ENCODE results near the gene ARL6.
A peak's percentile ranks its signal among the peaks of the same experiment; 100 is the strongest.
"Not testable (repeated sequence)": the region's sequence is repeated elsewhere in the genome, so short reads cannot be mapped to it uniquely, and the experiment has no call there.

ARL6 gene

DNA sequence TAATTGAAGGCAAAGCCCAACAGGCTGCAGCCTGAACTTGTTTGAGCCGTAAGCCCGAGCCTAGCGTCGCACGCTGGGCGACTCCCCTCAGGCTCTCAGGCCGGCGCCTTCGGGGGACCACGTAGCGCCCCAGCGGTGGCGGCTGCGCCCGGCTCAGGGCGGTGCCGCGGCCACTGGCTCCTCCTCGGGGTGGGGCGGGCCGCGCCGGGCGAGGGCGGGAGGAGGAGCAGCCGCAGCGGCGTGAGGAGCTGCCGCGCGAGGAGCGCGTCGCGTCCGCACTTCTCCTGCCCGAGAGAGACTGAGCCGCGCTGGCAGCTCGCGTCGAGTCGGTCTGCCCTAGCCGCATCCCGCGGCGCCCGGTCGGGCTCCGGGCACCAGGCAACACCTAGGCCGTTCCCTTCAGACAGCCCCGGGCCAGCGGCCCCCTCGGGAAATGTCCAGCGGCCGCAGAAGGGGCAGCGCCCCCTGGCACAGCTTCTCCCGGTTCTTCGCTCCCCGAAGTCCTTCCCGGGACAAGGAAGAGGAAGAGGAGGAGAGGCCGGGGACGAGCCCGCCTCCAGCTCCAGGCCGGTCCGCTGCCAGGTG lies 57.3 kb downstream of the ARL6 start, which contains the start of gene CRYBG3:
TSS of gene CRYBG3 (plus strand) at position 238 of the 585 bp plus-strand sequence. CDS start at position 434, 196 bp downstream.
- peak; percentile 89 for DNase-seq (ENCODE audit: low spot score)

DNA sequence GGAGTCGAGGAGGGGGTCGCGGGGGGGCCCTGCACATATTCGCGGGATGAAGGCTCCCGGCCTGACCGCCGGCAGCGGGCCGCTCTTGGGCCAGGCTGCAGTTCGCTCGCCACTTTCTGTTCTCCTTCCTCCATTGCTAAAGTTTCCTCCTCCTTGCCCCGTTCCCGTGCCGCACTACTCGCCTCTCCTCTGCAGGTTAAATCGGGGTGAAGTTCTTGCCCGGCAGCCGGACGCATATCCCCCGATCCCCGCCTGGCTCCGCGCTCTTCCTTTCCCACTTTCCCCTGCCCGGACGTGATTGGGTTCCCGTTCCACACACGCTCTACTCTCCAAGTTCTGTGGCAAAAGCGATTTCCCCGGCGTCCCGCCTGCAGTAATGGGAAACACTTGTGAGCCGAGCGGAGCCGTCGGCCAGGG lies 57.8 kb downstream of the ARL6 start:
- peak; percentile 61 for DNase-seq (ENCODE audit: low spot score)

DNA sequence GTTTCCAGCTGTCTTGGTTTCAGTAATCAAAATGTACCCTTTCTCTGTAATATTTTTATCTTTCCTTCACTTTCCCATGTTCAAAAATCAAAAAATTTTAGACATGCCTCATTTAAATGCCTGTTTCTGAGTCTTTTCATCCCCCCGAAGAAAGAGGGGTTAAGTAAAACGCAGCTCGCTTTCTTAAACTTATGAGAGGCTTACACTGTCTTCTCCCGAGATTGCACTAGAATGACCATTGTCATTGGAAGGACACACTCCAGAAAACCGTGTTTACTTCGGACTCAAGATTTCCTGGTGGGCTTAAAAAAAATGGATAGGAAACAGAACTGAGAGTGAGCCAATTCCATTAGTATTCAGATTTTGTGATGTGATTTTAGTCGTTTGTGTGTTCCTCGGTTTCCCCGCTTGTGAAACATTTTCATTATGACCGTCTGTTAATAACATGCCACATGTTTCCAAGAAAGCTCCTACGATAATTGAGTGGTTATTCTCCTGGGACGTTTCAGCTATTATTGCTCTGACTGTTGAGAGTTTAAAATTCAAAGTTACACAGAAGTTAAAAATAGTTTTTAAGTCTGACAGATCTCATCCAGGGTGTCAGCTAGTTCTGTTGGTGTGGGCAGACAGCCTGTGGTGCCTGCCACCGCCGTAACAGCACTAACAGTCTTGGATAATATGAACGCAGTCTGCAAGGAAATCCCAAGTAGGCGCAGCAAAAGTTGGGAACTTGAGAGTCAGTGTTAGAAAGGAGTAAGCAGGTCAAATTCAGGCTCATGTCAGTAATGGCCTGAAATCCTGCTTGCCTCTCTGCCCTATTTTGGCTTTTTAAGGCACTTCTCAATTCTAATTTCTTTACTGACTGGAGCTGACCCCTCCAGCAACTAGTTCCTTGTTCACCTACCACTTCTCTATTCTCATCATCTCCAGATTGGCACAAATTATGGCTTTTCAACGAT lies 58.8 kb downstream of the ARL6 start:
- peak; percentile 7 for DNase-seq (ENCODE audit: low spot score)

DNA sequence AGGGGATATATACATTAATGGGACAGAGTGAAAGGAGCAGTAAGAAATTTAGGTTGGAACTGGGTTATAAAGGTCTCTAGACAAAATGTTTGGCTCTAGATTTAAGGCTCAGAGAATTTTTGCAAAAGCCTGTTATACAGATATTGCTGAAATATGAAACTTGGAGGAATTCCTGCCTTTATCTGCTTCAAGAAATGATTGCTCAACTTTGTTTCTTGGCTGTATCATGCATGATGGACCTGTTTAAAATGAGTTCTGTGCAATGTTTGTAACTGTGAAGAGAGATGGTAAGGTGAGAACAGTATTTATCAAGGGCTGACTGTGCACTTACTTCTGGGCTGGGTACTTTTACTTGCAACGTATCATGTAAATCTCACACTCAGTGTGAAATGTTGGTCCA lies 60.5 kb downstream of the ARL6 start:
- no peak for DNase-seq (ENCODE audit: low spot score)

DNA sequence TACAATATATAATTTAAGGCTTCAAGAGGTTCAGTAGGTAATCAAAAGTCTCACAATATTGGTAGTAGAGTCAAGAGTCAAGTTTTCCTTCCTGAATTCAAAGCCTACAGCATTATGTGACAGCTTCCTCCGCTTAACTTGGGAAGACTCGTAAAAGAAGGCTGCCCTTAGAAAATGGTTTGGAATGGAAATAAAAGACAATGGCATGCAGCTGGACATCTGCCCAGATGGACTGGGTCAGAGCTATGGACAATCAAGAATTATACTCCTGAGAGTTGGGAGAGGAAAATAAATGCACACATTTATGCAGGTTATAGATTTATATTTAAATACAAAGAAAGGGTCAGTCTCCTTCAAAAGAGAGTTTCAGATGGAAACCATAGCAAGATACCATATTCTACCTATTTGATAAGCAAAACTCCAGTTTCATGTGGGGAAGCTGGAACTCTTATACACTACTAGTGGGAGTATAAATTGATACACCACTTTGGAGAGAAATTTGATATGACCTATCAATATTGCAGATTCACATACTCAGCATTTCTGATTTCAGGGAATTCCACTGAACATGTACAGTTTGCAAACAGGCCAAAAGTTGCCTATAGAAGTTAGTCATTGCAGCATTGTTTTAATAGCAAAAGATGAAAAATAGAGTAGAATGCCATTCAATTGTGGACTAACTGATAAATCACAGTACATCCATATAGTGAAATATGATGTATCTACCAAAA lies 63.3 kb downstream of the ARL6 start:
- no peak for DNase-seq (ENCODE audit: low spot score)

DNA sequence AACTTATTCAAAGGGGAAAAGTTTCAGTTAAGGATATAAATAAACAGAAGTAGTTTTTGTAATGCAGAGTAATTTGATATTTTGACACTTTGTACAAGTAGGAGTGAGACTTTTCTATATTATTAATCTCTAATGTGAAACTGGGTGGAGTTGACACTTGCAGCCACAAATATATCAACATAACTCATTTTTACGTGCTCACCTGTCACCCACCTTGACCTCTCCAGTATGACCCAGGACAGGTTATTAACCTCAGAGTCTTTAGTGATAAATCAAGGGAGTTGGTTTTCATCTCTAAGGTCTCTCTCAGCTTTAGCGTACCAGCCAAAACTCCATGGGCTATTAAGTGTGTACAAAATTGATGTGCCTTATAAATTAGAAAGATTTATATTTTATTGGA lies 64.6 kb downstream of the ARL6 start:
- DNase-seq (ENCODE audit: low spot score): no peak

DNA sequence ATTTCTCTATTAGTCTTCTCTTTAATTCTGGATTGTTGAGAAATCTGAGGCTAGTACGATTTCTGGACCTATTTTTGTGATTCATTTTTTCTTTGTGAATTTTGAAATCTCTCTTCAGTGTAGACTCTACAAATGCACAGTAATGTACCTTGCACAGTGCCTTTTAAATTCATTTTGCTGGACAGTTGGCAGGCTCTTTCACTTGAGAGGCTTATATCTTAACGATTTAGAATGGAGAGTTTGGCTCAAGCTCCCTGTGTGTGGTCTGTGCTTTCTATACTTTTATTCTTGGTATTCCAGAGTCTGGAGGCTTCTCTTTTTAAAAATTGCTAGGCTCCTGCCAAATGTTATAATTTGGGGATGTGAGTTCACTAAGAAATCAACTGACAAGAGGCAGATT lies 66.1 kb downstream of the ARL6 start:
- DNase-seq (ENCODE audit: low spot score): no peak

DNA sequence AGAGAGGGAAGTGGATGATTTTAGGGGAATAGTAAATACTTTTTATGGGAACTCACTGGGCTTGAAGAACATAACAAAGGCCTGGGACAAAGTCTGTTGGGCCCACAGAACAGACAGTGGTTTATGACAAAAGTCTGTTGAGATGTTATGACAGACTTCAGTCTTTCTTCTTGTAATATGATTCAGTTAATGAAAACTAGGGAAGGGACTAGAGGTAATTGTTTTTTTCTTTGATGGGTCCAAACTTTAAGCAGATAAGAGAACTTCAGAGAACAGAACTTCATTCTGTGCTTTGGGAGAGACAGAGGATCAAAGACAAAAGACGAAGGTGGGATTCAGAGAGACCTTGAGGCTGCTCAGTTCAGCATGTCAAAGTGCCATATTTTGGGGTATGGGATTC lies 66.6 kb downstream of the ARL6 start:
- no peak for DNase-seq (ENCODE audit: low spot score)

DNA sequence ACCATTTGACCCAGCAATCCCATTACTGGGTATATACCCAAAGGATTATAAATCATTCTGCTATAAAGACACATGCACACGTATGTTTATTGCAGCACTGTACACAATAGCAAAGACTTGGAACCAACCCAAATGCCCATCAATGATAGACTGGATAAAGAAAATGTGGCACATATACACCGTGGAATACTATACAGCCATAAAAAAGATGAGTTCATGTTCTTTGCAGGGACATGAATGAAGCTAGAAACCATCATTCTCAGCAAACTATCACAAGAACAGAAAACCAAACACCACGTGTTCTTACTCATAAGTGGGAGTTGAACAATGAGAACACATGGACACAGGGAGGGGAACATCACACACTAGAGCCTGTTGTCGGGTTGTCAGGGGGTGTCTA lies 68.6 kb downstream of the ARL6 start:
- DNase-seq (ENCODE audit: low spot score): not testable (repeated sequence)

DNA sequence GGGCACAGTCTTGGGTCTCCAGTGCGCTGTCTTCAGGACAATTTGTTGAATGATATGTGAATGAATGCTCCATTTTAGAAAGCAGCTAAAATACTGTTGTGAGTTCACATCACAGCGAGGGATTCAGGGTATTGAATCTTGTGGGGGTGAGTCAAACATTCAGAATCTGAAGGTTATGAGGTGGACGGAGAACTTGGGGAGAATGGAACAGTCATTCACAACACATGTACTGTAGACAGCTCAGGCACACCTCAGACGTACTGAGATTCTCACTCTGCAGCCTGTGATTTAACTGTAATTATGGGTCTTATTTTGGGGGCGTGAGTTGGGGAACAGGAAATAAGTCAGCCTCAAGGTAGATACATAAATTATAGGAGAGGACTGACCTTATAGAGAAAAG lies 71.2 kb downstream of the ARL6 start:
- no peak for DNase-seq (ENCODE audit: low spot score)

DNA sequence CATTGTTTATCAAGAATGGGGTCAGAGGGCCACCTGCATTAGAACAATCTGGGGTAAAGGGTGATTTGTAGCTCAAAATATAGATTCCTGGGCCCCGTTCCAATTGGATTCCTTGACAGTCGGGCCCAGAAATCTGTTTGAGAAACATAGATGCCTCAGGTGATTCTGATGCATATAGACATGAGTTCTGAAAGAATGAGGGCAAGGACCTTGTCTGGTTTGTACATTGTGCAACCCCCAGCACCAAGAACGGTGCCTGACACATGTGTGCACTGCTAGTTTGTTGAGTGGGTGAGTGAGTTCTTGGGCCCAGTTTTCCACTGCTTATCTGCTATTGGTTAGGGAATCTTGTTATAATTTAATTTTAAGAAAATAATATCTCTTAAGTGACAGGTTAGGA lies 73.8 kb downstream of the ARL6 start:
- no peak for DNase-seq (ENCODE audit: low spot score)

DNA sequence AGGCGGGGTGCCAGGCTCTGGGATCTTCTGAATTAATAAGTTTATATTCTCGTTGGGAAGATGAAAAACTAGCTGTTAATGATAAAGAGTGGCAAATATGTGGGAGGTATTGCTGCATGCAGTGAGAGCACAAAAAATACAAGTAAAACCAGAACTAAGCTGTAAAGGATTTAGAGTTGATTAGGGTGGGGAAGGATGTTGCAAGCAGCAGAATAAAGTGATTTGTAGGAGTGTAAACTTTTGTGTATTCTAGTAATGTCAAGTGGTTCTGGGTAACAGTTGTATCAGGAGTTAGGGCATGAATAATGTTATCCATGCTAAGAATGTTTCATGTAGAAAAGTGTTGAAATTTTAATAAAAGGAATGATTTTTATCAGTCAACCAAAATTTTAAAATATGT lies 75.4 kb downstream of the ARL6 start:
- no peak for DNase-seq (ENCODE audit: low spot score)

DNA sequence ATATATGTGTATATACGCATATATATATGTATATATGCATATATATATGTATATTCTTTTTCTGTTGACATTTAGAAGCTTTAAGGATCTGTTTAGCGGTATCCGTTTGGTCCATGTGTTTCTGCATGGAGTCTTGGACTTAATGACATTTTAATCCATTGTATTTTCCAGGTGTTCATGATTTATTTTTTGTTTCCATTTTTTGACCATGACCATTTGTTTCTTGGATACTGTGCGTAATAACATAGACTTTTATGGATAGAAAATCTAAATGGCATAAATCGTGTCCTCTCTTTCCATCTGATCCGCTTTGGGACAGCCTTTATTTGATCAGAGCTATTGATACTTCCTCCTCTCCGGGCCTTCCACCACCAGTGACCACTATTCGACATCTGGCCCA lies 76.7 kb downstream of the ARL6 start:
- no peak for DNase-seq (ENCODE audit: low spot score)

DNA sequence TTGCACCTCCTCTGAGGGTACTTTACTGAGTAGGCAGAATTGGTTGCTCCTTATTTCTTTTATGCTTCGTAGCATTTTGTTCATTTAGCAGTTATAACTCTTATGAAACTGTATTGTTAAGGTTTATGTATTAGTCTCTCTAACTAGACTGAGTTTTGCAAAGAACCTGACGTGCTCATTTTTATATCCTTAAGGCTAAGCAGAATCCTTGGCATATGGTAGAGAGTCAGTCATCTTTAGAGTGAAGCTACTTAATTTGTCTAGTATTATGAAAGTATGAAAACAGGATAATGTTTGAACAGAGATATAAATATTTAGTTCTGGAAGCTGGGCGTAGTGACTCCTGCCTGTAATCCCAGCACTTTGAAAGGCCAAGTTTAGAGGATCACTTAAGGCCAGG lies 77.4 kb downstream of the ARL6 start:
- no peak for DNase-seq (ENCODE audit: low spot score)

DNA sequence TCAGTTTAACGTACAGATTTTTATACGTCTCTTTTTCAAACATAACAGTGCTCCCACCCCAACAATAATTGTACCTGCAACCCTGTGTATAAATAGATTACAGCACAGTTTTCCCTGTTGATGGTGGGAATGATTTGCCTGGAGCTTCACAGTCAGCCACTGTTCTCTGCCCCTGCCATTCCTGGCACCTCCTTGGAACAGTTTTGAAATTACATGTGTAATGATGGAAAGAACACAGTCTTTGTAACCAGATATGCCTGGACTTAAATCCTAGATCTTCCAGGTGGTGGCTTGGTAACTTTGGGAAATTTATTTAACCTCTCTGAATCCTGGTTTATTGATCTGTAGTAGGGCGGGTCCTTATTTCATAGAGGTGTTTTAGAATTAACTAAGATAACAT lies 84.2 kb downstream of the ARL6 start:
- DNase-seq (ENCODE audit: low spot score): no peak

Data from kidney tubule cell (primary cell).